Body of pancreas (tissue), 4 donors: Measurements from ENCODE around the gene NET1.

ENCODE experiments used
- CTCF ChIP-seq, 7 experiments: fragments of 450-650 bp in 4 of 7; fragments of 200-600 bp in 3 of 7; sonication (generic) in 3 of 7; IDR thresholded peaks; one replicate each; pipeline ENCODE4 v1.5.1; 2016 to 2019; ENCODE audit warnings: antibody characterized with exemption in 7 of 7
- POLR2A ChIP-seq, 3 donors: fragments of 450-650 bp; IDR thresholded peaks; one replicate each; pipeline ENCODE4 v1.6.1; 2016; ENCODE audit warnings: antibody characterized with exemption in 3 of 3, mild to moderate bottlenecking in 2 of 3

- TF ChIP-seq CTCF (IDR thresholded peaks at IDR 0.05): no peak
- TF ChIP-seq POLR2A (IDR thresholded peaks at IDR 0.05): no peak
Observed at GRCh38 chr10:5400468-5401240, 11.7 kb upstream of the NET1 start.
